Amniotic epithelial cell (primary cell): Measurements from ENCODE around the gene RANGAP1.

ENCODE experiments used
- DNase-seq: peaks from one replicate; pipeline ENCODE4 v3.0.0-alpha.2; 2010; ENCODE audit warnings: low read depth

Gene RANGAP1

GRCh38 chr22:41234815-41235695 is 50.9 kb downstream of the RANGAP1 start:
- no peak for DNase-seq

DNA sequence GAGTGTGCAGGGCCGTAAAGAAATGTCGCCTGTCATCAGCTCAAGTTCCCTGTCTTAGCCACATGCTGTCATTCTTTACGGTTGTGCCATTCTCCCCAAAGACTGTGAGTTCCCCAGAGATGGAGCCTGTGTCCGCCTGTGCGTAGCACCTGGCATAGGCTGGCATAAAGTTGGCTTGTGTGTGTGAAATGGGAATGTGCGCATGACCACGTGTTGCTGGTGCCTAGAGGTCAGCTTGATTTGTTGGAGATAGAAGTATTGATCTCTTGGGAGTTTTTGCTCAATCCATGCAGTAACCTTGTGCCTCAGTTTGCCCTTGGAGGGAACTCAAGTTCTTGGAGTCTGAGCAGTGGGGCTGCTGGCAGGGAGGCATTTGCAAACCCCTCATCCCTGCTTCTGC is 54.6 kb downstream of the RANGAP1 start:
- no peak for DNase-seq

GRCh38 chr22:41230401-41230785 is 55.6 kb downstream of the RANGAP1 start:
- DNase-seq = no peak

- no peak for DNase-seq
These were observed 56.1 kb downstream of the RANGAP1 start for GRCh38 chr22:41229730-41230400.

DNA sequence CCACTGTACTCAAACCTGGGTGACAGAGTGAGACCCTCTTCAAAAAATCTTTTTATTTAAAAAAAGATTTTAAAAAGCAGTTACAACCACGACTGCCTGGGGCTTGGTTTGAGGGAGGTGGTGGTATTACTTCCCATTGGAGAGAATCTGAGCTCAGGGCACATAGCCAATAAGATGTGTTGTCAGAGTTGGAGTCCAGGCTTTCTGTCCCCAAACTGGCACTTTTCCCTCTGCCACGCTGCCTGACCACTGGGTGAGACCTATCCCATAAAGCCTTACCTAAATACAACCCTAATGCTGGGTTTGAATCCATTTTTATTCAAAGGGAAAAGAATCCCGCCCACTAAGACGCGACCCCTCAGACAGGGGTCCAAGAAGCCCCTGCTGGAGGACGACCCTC is 56.8 kb downstream of the RANGAP1 start:
- DNase-seq = no peak

- no peak for DNase-seq
These were observed 59.0 kb downstream of the RANGAP1 start for GRCh38 chr22:41226723-41227655.

DNA sequence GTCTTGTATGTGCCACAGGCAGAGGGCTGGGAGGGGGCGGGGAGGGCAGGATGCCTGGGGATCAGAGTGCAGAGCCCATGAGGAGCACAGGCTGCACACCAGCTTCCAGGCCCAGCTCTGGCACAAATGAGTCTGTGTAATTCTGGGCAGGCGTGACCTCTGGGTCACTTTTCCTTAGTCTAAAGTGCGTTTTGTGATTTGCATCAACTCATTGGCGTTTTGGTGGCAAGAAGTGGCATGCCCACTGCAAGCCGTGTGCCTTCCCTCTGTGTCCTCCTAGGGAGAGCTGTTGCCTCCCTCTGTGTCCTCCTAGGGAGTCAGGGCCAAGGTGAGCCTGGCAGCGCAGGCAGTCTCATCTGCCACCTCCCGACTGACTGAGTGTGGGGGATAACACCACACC is 62.5 kb downstream of the RANGAP1 start:
- DNase-seq = no peak

GRCh38 chr22:41222846-41223507 is 63.0 kb downstream of the RANGAP1 start:
- DNase-seq = no peak

DNA sequence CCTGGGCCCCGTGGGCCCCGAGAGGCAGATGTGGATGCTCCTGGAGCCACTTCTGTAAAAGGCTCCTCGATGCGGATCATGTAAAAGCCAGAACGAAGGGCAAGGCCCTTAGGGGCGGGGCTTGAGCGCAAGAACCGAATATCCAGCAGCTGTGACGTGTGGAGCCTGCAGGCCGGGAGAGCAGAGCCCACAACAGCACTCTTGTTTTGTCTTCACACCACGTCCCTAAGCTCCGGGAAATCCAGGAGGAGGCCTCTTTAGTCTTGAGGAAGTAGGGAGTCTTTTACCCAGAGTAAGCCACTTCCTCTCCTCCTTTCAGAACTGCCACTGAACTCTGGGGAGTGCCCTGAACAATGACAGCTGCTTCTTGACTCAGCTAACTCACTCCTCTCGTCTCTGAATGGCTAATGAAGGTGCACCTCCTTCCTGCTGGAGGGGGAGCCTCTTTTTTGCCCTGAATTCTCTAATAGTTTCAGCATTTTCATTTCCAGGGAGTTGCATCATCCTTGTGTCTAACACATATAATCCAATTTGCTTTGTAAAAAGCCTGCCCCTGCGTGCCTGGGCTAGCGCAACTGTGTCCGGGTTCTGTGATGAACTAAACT is 68.3 kb downstream of the RANGAP1 start:
- peak; percentile 83 for DNase-seq

DNA sequence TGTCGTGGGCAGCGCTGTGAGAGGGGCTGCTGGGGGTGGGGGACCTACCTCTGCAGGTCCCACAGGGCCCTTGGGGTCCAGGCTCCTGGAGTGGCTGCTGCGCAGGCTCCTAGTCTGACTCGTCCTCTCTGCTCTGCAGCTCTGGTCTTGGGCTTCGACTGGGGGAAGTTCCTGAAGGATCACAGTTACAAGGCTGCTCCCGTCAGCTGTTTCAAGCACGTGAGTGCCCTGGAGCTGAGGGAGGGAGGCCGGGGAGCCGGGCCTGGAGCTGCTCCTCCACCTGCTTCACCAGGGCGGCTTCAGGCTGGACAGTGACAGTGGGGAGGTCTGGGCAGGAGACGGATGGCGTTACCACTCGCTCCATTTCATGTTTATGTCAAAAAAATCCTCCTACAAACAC is 69.0 kb downstream of the RANGAP1 start:
- DNase-seq = peak; percentile 46

DNA sequence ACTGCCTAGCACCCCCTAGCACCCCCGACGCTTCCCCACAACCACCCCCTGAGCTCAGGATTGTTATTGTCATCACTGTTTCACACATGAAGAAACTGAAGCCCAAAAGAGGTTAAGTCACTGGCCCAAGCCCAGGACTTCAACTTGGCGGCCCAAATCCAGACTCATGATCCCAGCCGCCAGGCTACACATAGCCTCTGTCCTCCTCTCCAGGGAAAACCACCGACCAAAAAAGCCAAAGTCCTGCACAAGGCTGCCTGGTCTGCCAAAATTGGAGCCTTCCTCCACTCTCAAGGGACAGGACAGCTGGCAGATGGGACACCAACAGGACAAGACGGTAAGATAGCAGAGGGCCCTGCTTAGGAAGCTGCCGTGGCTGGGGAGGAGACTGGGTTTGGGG is 70.1 kb downstream of the RANGAP1 start:
- DNase-seq = no peak

DNA sequence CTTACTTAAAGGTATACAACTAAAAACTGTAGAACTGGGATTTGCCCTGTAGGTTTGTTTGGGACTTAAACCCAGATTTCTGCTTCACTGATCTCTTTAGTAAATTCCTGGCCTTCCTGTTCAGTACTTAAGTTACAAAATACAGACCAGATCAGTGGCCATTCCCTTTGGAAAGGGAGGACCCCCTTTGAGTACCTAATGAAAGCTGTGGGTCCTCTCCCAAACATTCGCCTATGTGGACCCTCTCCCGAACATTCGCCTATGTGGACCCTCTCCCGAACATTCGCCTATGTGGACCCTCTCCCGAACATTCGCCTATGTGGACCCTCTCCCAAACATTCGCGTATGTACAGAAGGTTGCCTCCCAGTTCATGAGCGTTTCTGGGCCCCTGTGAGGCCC is 70.6 kb downstream of the RANGAP1 start:
- DNase-seq = no peak

DNA sequence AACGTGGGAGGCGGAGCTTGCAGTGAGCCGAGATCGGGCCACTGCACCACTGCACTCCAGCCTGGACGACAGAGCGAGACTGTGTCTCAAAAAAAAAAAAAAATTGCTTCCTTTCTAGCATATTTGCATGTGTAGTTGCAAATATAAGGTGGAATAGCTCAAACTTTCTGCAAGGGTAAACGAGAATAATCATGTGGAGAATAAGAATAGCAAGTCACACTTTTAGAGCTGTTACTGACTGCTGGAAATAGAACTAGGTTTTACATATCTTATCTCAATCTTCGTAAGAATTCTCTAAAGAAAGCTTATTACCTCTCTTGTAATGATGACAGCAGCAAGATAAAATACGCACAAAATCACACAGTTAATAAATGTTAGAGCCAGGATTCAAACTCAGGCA is 79.3 kb downstream of the RANGAP1 start:
- DNase-seq = no peak

DNA sequence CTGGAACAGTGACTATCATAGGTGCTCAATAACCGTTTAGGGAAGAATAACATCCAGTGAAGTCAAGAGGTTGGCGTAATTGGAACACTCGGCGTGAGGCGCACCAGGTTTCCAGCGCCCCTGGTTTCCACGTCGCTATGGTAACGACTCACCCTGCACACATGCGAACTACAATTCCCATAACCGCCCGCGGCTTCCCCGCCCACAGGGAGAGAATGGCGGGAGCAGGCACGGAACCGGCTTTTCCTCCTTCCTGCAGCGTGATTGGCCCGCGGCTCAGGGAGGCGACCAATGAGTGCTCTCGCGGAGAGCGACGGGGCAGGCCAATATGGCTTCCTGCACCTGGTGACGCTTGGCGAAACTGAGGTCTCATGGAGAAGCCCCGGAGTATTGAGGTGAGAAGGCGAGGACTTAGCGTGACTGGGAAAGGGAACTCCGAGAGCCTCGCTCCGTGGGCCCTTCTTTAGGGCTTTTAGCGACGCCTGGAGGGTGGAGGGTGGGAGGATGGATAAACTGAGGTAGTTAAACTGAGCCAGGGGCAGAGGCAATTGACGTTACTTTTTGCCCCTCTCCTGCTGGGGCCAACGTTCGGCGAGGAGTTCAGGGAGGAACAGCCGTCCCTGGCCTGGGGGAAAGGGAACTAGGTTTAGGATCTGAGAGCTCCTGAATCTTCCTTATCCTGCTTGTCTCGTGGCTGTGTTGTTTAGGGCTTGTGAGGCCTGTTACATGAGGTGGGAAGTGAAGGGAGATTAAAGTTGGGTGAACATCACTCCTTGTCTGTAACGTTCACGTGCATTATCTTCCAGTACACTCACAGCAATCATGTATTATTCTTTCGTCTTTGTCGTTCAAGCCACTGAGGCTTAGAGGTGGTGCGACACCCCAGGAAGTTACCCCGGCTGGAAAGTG is 80.7 kb downstream of the RANGAP1 start, which contains the start of gene L3MBTL2:
Gene L3MBTL2, plus strand, starts transcription at position 321 of the 909 bp plus-strand sequence. Its CDS starts 51 bp downstream, at position 372.
- DNase-seq = peak; percentile 92

DNA sequence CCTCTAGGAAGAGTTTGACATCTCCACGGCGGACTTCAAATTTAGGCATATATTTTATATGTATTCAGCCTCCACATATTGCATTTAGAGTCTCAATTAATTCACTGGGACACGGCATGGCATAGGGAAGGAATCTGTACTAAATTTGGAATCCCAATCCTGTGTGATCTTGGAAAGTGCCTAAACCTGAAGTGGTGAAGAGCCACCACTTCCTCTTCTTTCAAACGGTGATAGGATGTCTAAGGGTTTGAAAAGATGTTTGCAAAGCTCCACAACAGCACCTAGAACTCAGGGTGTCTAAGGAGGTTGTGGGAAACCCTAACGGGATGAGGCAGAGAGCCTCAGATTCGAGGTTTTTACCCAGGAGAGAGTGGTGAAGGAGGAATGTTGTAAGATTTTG is 81.9 kb downstream of the RANGAP1 start:
- DNase-seq = no peak

DNA sequence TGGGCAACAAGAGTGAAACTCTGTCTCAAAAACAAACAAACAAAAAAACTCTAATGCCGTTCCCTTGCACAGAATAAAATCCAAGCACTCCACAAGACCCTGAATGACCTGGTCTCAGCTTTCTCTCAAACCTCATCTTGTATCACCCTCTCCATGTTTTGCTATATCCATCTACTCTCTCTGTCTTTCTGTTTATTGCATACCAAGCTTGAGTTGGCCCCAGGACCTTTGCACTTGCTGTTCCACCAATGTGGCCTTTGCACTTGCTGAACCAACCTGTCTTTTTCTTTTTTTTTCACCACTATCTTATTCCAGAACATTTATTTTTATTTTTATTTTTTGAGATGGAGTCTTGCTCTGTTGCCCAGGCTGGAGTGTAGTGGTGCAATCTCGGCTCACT is 82.9 kb downstream of the RANGAP1 start:
- no peak for DNase-seq

GRCh38 chr22:41201141-41201540 is 84.8 kb downstream of the RANGAP1 start:
- DNase-seq = no peak

DNA sequence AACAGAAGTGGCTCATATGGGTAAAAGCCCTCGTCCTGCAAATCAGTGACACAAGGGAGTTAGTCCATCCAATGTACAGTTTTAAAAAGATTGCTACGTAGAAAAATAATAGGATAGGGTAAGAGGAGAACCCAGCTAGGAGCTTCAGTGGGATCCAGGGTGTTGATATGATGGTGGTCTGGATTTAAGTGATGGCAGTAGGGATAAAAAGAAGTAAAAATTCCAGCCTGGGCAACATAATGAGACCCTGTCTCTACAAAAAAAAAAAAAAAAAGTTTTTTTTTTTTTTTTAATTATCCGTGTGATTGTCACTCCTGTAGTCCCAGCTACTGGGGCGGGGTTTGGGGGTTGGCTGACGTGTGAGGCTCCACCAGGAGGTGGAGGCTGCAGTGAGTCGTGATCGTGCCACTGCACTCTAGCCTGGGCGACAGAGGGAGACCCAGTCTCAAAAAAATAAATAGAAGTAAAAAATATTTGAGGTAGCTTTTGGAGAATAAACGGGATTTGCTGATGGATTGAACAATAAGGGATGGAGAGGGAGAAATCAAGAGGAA is 87.9 kb downstream of the RANGAP1 start:
- no peak for DNase-seq

DNA sequence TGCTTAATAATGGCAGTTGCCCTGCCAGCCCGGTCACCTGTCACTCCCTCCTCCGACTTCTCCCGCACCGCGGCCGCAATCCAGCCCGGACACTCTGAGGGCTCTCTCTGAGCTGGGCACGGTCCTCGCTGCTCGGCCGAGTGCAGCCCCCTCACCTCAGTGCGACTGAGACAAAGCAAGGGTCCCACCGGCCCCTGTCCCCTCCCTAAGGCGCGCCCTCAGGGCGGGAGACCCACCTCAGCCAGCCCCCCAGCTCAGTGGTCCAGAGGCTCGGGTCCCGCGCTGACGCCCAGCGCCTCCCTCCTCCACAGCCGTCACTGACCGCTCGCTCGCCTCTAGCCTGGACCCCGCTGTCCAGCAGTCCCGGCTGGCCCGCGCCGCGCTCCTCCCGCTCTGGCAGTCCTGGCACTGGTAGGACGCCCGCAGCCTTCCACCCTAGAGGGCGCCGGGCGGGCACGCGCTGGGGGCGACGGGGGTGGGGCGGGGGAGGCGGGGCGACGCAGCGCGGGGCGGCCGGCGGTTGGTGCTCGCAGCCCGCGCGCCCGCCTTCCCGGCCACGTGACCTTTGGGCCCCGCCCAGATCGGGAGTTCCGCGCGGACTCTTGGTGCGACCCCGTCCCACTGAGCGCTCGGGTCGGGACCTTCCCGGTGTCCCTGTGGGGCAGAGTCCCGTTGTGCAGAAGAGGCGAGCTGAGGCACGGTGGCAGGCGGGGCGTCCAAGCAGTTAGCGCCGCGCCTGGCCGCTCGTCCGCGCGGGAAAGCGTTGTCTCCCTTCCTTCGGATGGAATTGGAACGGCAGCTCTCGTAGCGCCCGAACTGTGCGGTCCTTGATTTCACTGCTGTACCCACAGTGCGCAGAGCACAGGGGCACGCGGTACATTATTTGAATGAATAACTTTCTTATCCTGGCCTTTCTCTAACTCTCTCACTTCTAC is 88.7 kb downstream of the RANGAP1 start:
- peak; percentile 23 for DNase-seq
